GM21367 (cell line): ENCODE results near the gene GRIK3.

ENCODE experiments used
- ATAC-seq: cut with Tn5 transposase; IDR thresholded peaks from one replicate; pipeline ENCODE4 v1.9.1; 2021; ENCODE audit not compliant: unreplicated experiment

GRIK3 gene

GRCh38 chr1:36859926-36860325, 174.4 kb downstream of the GRIK3 start:
- no peak for ATAC-seq

- ATAC-seq: no peak
These were observed 175.3 kb downstream of the GRIK3 start for GRCh38 chr1:36858981-36859380.

- ATAC-seq: no peak
These were observed 175.8 kb downstream of the GRIK3 start for GRCh38 chr1:36858553-36858952.

GRCh38 chr1:36857754-36858153, 176.6 kb downstream of the GRIK3 start:
- no peak for ATAC-seq

GRCh38 chr1:36855699-36856494, 178.4 kb downstream of the GRIK3 start:
- ATAC-seq: no peak

GRCh38 chr1:36853638-36854037, 180.7 kb downstream of the GRIK3 start:
- no peak for ATAC-seq

- no peak for ATAC-seq
These were observed 181.7 kb downstream of the GRIK3 start for GRCh38 chr1:36852586-36852985.

GRCh38 chr1:36851595-36851994, 182.7 kb downstream of the GRIK3 start:
- ATAC-seq: no peak

GRCh38 chr1:36851087-36851486, 183.2 kb downstream of the GRIK3 start:
- ATAC-seq: no peak

GRCh38 chr1:36849956-36850355, 184.4 kb downstream of the GRIK3 start:
- no peak for ATAC-seq

GRCh38 chr1:36847761-36848160, 186.6 kb downstream of the GRIK3 start:
- ATAC-seq: no peak

GRCh38 chr1:36847186-36847585, 187.1 kb downstream of the GRIK3 start:
- no peak for ATAC-seq

- ATAC-seq: no peak
These were observed 188.0 kb downstream of the GRIK3 start for GRCh38 chr1:36846357-36846756.

- no peak for ATAC-seq
These were observed 188.5 kb downstream of the GRIK3 start for GRCh38 chr1:36845802-36846201.

- ATAC-seq: no peak
These were observed 189.4 kb downstream of the GRIK3 start for GRCh38 chr1:36844917-36845316.

GRCh38 chr1:36843906-36844610, 190.3 kb downstream of the GRIK3 start:
- ATAC-seq: no peak

- ATAC-seq: no peak
These were observed 191.3 kb downstream of the GRIK3 start for GRCh38 chr1:36843027-36843426.

- ATAC-seq: no peak
These were observed 191.9 kb downstream of the GRIK3 start for GRCh38 chr1:36842448-36842847.

GRCh38 chr1:36839485-36839884, 194.8 kb downstream of the GRIK3 start:
- ATAC-seq: no peak

GRCh38 chr1:36838888-36839287, 195.4 kb downstream of the GRIK3 start:
- no peak for ATAC-seq

GRCh38 chr1:36836916-36837315, 197.4 kb downstream of the GRIK3 start:
- ATAC-seq: no peak

GRCh38 chr1:36836196-36836883, 198.0 kb downstream of the GRIK3 start:
- no peak for ATAC-seq
